Panc1 (cell line): ENCODE measurements around the gene PRRX2. TPM values are rescaled to one million over a fixed set of nuclear protein-coding genes. Genes with fewer than 3 reads are reported as not detected.

Experiments
- ATAC-seq: fragments of 200-7000 bp; cut with Tn5 transposase; 2 replicates; pipeline ENCODE4 v1.9.1; 2020; ENCODE audit warnings: mild to moderate bottlenecking, moderate library complexity
- BruUV-seq: library from RNA; stranded (reverse); fragments of 400-500 nt; replicated peaks from 2 replicates; lab custom pipeline; 2021; lab: Mats Ljungman, UMichigan
- CTCF ChIA-PET: fragments of 300-600 bp; sonication (Branson Sonifier 250); formaldehyde crosslinking; loops from one replicate; lab custom pipeline; 2022; ENCODE audit warnings: antibody characterized with exemption; lab: Charles Lee
- POLR2A ChIA-PET: fragments of 300-600 bp; sonication (Branson Sonifier 250); formaldehyde crosslinking; loops from one replicate; lab custom pipeline; 2022; ENCODE audit warnings: antibody characterized with exemption; lab: Charles Lee
- DNase-seq: peaks from one replicate; pipeline ENCODE4 v3.0.0-alpha.2; 2010; ENCODE audit warnings: low read depth, low spot score
- H3K27ac ChIP-seq: 2 replicates; pipeline ENCODE4 v1.5.1; 2011; ENCODE audit warnings: mild to moderate bottlenecking, low read length, inconsistent platforms
- H3K27me3 ChIP-seq: fragments of 200-500 bp; sonication (Bioruptor generic); 2 replicates; pipeline ENCODE4 v1.6.0; 2014; ENCODE audit warnings: low read length, inconsistent platforms; ENCODE audit not compliant: control insufficient read depth, insufficient read depth
- H3K36me3 ChIP-seq: fragments of 200-500 bp; sonication (Bioruptor generic); 2 replicates; pipeline ENCODE4 v1.5.1; 2014; ENCODE audit warnings: inconsistent platforms, mild to moderate bottlenecking, low read length, moderate library complexity; ENCODE audit not compliant: control insufficient read depth, insufficient read depth
- H3K4me1 ChIP-seq: 2 replicates; pipeline ENCODE4 v1.5.1; 2011; ENCODE audit warnings: inconsistent platforms, mild to moderate bottlenecking, low read length, moderate library complexity; ENCODE audit not compliant: control insufficient read depth, insufficient read depth
- H3K4me3 ChIP-seq, 2 experiments: 2 replicates each; pipeline ENCODE4 v1.5.1; 2011 to 2012; ENCODE audit warnings: low read depth in 2 of 2, low read length in 2 of 2, mild to moderate bottlenecking in 2 of 2, inconsistent platforms in 1 of 2, moderate library complexity in 1 of 2
- H3K9me3 ChIP-seq: fragments of 200-500 bp; sonication (Bioruptor generic); 2 replicates; pipeline ENCODE4 v1.5.1; 2014; ENCODE audit warnings: low read depth, mild to moderate bottlenecking, inconsistent platforms, low read length, moderate library complexity; ENCODE audit not compliant: control insufficient read depth, insufficient read depth
- CTCF ChIP-seq: fragments of 450-650 bp; IDR thresholded peaks from 2 replicates; pipeline ENCODE4 v1.5.1; 2017; ENCODE audit warnings: mild to moderate bottlenecking
- POLR2AphosphoS5 ChIP-seq: IDR thresholded peaks from 2 replicates; pipeline ENCODE4 v1.6.1; 2012; ENCODE audit warnings: mild to moderate bottlenecking, low read depth, low read length, moderate library complexity
- REST ChIP-seq, 2 experiments: IDR thresholded peaks; 2 replicates each; pipeline ENCODE4 v1.6.1; 2011 to 2012; ENCODE audit warnings: low read depth in 2 of 2, control low read depth in 1 of 2, low read length in 1 of 2, mild to moderate bottlenecking in 1 of 2, moderate library complexity in 1 of 2; ENCODE audit not compliant: insufficient read depth in 1 of 2
- SIN3A ChIP-seq: IDR thresholded peaks from 2 replicates; pipeline ENCODE4 v1.6.1; 2012; ENCODE audit warnings: low read depth, mild to moderate bottlenecking, low read length, moderate library complexity, borderline replicate concordance; ENCODE audit not compliant: insufficient read depth
- TCF7L2 ChIP-seq: IDR thresholded peaks from 2 replicates; pipeline ENCODE4 v1.6.1; 2011; ENCODE audit warnings: mild to moderate bottlenecking, low read depth, low read length, inconsistent platforms
- in situ Hi-C: cut with HindIII; loops from 2 replicates; pipeline ENCODE4 v1.10.0; 2016; ENCODE audit warnings: low sequenced_read_pairs, low pct_unique_long_range_greater_than_20kb
- intact Hi-C: fragments of 100-400 bp; cut with micrococcal nuclease; formaldehyde crosslinking; loops from one replicate; pipeline ENCODE4 v1.10.0; 2022; ENCODE audit not compliant: unreplicated experiment
- total RNA-seq: library from RNA; stranded (reverse); gene quantifications from one replicate; pipeline ENCODE4 v1.2.1, GENCODE V29; 2021; ENCODE audit not compliant: unreplicated experiment

The PRRX2 gene
- total RNA-seq, 1 experiment from 2014 or later: 6.3 TPM

DNA sequence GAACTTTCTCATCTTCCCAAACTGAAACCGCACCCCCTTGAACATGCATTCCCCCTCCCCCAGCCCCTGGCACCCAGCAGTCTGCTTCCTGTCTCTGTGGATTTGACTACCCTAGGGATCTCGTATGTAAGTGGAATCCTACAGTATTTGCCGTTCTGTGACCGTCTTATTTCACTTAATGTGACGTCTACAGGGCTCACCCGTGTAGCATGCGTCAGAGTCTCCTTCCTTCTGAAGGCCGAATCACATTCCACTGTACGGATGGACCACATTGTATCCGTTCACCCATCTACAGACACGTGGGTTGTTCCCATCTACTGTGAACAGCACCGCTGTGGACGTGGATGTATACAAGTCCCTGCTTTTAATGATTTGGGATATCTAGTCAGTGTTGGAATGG is 4.5 kb downstream of the PRRX2 start:
- ATAC-seq (no peak), DNase-seq (no peak)
- H3K9me3 ChIP-seq: no peaks in the 10 kb centered on the region
- in situ Hi-C loops: no loop called here
- no peaks in the 10 kb centered on the region for H3K36me3 ChIP-seq
- ChIA-PET POLR2A (no interaction called here), CTCF (no interaction called here)
- TF ChIP-seq POLR2AphosphoS5 (no peak), SIN3A (no peak), REST (IDR thresholded peaks at IDR 0.05; ENCODE audit: insufficient read depth in 1 of 2, low read depth in 2 of 2, low read length in 1 of 2) (no peak), TCF7L2 (no peak)
- no peak overlapping the region for H3K27ac ChIP-seq
- no peak overlapping the region for H3K4me3 ChIP-seq
- BruUV-seq: no TSS peak
- no peaks in the 10 kb centered on the region for H3K27me3 ChIP-seq
- H3K4me1 ChIP-seq: no peaks in the 10 kb centered on the region
- intact Hi-C loops: no loop called here

DNA sequence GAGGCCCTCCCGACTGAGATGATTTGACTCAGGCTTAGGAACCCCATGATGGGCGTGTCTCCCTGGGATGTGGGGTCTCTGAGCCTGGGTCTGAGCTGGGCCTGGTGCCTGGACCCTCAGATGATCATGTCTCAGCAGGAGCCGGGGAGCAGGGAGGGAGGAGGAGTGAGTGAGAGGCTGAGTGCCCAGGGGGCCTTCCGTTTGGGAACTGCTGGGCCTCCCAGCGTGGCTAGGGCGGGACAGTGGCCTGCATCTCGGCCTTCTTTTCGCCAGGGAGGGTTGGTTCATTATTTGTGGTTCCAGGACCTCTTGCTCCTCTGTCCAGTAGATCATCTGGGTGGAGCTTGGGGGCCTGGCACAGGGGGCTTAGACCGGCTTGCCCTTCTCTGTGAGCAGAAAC is 5.6 kb downstream of the PRRX2 start:
- Histone ChIP-seq H3K36me3 (no peaks in the 10 kb centered on the region), H3K4me3 (no peak overlapping the region), H3K4me1 (no peaks in the 10 kb centered on the region), H3K27ac (no peak overlapping the region), H3K9me3 (no peaks in the 10 kb centered on the region), H3K27me3 (no peaks in the 10 kb centered on the region)
- in situ Hi-C loops (no loop called here), intact Hi-C loops (no loop called here)
- ChIA-PET CTCF (no interaction called here), POLR2A (interaction anchor here (0.6 kb wide), 1 partner anchor 1266 kb away, joined by 4 read pairs; no protein-coding TSS in a partner anchor)
- no TSS peak for BruUV-seq
- DNase-seq: no peak
- ATAC-seq: no peak
- TF ChIP-seq POLR2AphosphoS5 (no peak), TCF7L2 (no peak), REST (IDR thresholded peaks at IDR 0.05; ENCODE audit: insufficient read depth in 1 of 2, low read depth in 2 of 2, low read length in 1 of 2) (no peak), SIN3A (no peak), CTCF (no peak)
